IMR-90 (cell line): Measurements from ENCODE around the gene CDKN1C. TPM values are rescaled to one million over a fixed set of nuclear protein-coding genes. Genes with fewer than 3 reads are reported as not detected.

Source experiments
- ATAC-seq: fragments of 200-7000 bp; cut with Tn5 transposase; 2 replicates; pipeline ENCODE4 v1.9.1; 2020; ENCODE audit warnings: low read depth, mild to moderate bottlenecking, moderate library complexity
- BruUV-seq: library from RNA; stranded (reverse); fragments of 400-500 nt; replicated peaks from 2 replicates; lab custom pipeline; 2021; lab: Mats Ljungman, UMichigan
- CTCF ChIA-PET: fragments of 300-600 bp; formaldehyde crosslinking; extraction: SDS; loops from one replicate; lab custom pipeline; 2021; ENCODE audit warnings: antibody characterized with exemption; lab: Yijun Ruan, JAX
- POLR2A ChIA-PET: fragments of 300-600 bp; sonication (Branson Sonifier 250); formaldehyde crosslinking; loops from one replicate; lab custom pipeline; 2022; ENCODE audit warnings: antibody characterized with exemption; ENCODE audit not compliant: unreplicated experiment; lab: Charles Lee
- DNase-seq: peaks from one replicate; pipeline ENCODE4 v3.0.0; 2013
- H2AFZ ChIP-seq: replicated peaks from 2 replicates; pipeline ENCODE3; 2013; ENCODE audit warnings: low read length, mild to moderate bottlenecking; ENCODE audit not compliant: poor library complexity
- H2AK5ac ChIP-seq: 2 replicates; pipeline ENCODE4 v1.6.1; 2013; ENCODE audit warnings: low read depth, low read length, inconsistent platforms
- H2AK9ac ChIP-seq: replicated peaks from 2 replicates; pipeline ENCODE3; 2013; ENCODE audit warnings: mild to moderate bottlenecking, low read depth, low read length, moderate library complexity; ENCODE audit not compliant: poor library complexity
- H2BK120ac ChIP-seq: 2 replicates; pipeline ENCODE4 v1.6.1; 2013; ENCODE audit warnings: low read depth, low read length, inconsistent platforms
- H2BK15ac ChIP-seq: 3 replicates; pipeline ENCODE4 v1.6.1; 2013; ENCODE audit warnings: low read depth, low read length, inconsistent platforms
- H2BK20ac ChIP-seq: 2 replicates; pipeline ENCODE4 v1.6.1; 2013; ENCODE audit warnings: low read depth, mild to moderate bottlenecking, inconsistent platforms, low read length, moderate library complexity
- H2BK5ac ChIP-seq: 2 replicates; pipeline ENCODE4 v1.6.1; 2013; ENCODE audit warnings: mild to moderate bottlenecking, low read depth, low read length, inconsistent platforms; ENCODE audit not compliant: poor library complexity, severe bottlenecking
- H3K14ac ChIP-seq: replicated peaks from 2 replicates; pipeline ENCODE4 v1.6.1; 2013; ENCODE audit warnings: low read depth, low read length, inconsistent platforms
- H3K18ac ChIP-seq: 2 replicates; pipeline ENCODE4 v1.6.1; 2013; ENCODE audit warnings: low read depth, low read length, control low read depth
- H3K23ac ChIP-seq: 2 replicates; pipeline ENCODE4 v1.6.1; 2013; ENCODE audit warnings: low read depth, low read length, inconsistent platforms
- H3K27ac ChIP-seq: 2 replicates; pipeline ENCODE4 v1.5.1; 2013; ENCODE audit warnings: mild to moderate bottlenecking, control low read depth, low read length; ENCODE audit not compliant: insufficient read depth
- H3K27me3 ChIP-seq: 2 replicates; pipeline ENCODE4 v1.6.1; 2013; ENCODE audit warnings: low read length; ENCODE audit not compliant: control insufficient read depth, insufficient read depth
- H3K36me3 ChIP-seq: 2 replicates; pipeline ENCODE4 v1.6.1; 2013; ENCODE audit warnings: low read length, mixed read lengths; ENCODE audit not compliant: control insufficient read depth, insufficient read depth
- H3K4ac ChIP-seq: 2 replicates; pipeline ENCODE4 v1.6.1; 2013; ENCODE audit warnings: low read depth, low read length, inconsistent platforms
- H3K4me1 ChIP-seq: 2 replicates; pipeline ENCODE4 v1.6.1; 2013; ENCODE audit warnings: low read length, mixed read lengths; ENCODE audit not compliant: control insufficient read depth, insufficient read depth
- H3K4me2 ChIP-seq: 2 replicates; pipeline ENCODE4 v1.6.1; 2013; ENCODE audit warnings: low read depth, mild to moderate bottlenecking, control low read depth, low read length, moderate library complexity
- H3K4me3 ChIP-seq: 2 replicates; pipeline ENCODE4 v1.5.1; 2013; ENCODE audit warnings: low read depth, mild to moderate bottlenecking, control low read depth, low read length, moderate library complexity; ENCODE audit not compliant: insufficient read depth
- H3K56ac ChIP-seq: 2 replicates; pipeline ENCODE4 v1.6.1; 2013; ENCODE audit warnings: low read length, inconsistent platforms; ENCODE audit not compliant: insufficient read depth; ENCODE audit errors: extremely low read depth
- H3K79me1 ChIP-seq, 2 experiments: 2 replicates each; pipeline ENCODE4 v1.6.1; 2013; ENCODE audit warnings: low read length in 2 of 2, inconsistent platforms in 1 of 2, low read depth in 1 of 2
- H3K9ac ChIP-seq: 2 replicates; pipeline ENCODE4 v1.6.1; 2013; ENCODE audit warnings: low read depth, low read length, control low read depth
- H3K9me1 ChIP-seq: 2 replicates; pipeline ENCODE4 v1.6.1; 2013; ENCODE audit warnings: low read length, inconsistent platforms; ENCODE audit not compliant: insufficient read depth
- H3K9me3 ChIP-seq: 2 replicates; pipeline ENCODE4 v1.6.1; 2013; ENCODE audit warnings: low read length; ENCODE audit not compliant: control insufficient read depth, insufficient read depth
- H4K20me1 ChIP-seq: 2 replicates; pipeline ENCODE4 v1.6.1; 2013; ENCODE audit warnings: low read length, inconsistent platforms; ENCODE audit not compliant: insufficient read depth
- H4K5ac ChIP-seq: 2 replicates; pipeline ENCODE4 v1.6.1; 2013; ENCODE audit warnings: mild to moderate bottlenecking, low read depth, low read length, control low read depth
- H4K8ac ChIP-seq, 2 experiments: 2 replicates each; pipeline ENCODE4 v1.6.1; 2013; ENCODE audit warnings: low read depth in 2 of 2, low read length in 2 of 2, control low read depth in 1 of 2, inconsistent platforms in 1 of 2
- H4K91ac ChIP-seq: 2 replicates; pipeline ENCODE4 v1.6.1; 2013; ENCODE audit warnings: low read depth, low read length, inconsistent platforms; ENCODE audit not compliant: insufficient read depth
- CEBPB ChIP-seq: IDR thresholded peaks from 2 replicates; pipeline ENCODE4 v1.6.1; 2012; ENCODE audit warnings: low read depth, low read length, improper control_type of control experiment
- CHD1 ChIP-seq: IDR thresholded peaks from 2 replicates; pipeline ENCODE4 v1.6.1; 2012; ENCODE audit warnings: low read depth, low read length, improper control_type of control experiment
- CTCF ChIP-seq: conservative IDR thresholded peaks from 2 replicates; pipeline ENCODE4 v1.5.1; 2012; ENCODE audit warnings: mild to moderate bottlenecking, low read depth, low read length, improper control_type of control experiment
- MAFK ChIP-seq: IDR thresholded peaks from 2 replicates; pipeline ENCODE4 v1.6.1; 2012; ENCODE audit warnings: low read depth, low read length, improper control_type of control experiment
- RAD21 ChIP-seq: IDR thresholded peaks from 2 replicates; pipeline ENCODE4 v1.6.1; 2012; ENCODE audit warnings: low read length, improper control_type of control experiment
- USF2 ChIP-seq: fragments of 150-350 bp; IDR thresholded peaks from 2 replicates; pipeline ENCODE4 v1.6.1; 2017; ENCODE audit warnings: mild to moderate bottlenecking, antibody characterized with exemption, low read length, low read depth
- WGBS, 2 experiments: methylation state at CpG; one replicate each; pipeline versions ENCODE4 v1.1.5 to v1.1.7; 2013; ENCODE audit warnings: missing lambda C conversion rate in 2 of 2; ENCODE audit not compliant: insufficient read length in 1 of 2; ENCODE audit errors: extremely low coverage in 2 of 2; 5-methylcytosine and 5-hydroxymethylcytosine counted together
- dilution Hi-C: fragments of 300-500 bp; cut with HindIII; formaldehyde crosslinking; loops from one replicate; pipeline ENCODE4 v1.14.3; 2018; ENCODE audit warnings: low sequenced_read_pairs; ENCODE audit not compliant: unreplicated experiment
- in situ Hi-C: fragments of 300-500 bp; cut with MboI; formaldehyde crosslinking; loops from 3 replicates; pipeline ENCODE4 v1.14.3; 2019; ENCODE audit warnings: low sequenced_read_pairs, inconsistent platforms, mixed read lengths
- intact Hi-C: fragments of 100-400 bp; cut with micrococcal nuclease; formaldehyde crosslinking; loops from 2 replicates; pipeline ENCODE4 v1.10.0; 2022
- polyA plus RNA-seq, 3 experiments: library from polyadenylated mRNA; depleted of rRNA; stranded (reverse); fragments of >200 nt; gene quantifications; 2 replicates each; pipeline ENCODE4 v1.2.3, GENCODE V29; 2012; ENCODE audit warnings: low replicate concordance in 1 of 3
- total RNA-seq: library from RNA; depleted of rRNA; stranded (reverse); fragments of >200 nt; gene quantifications from 2 replicates; pipeline ENCODE4 v1.2.3, GENCODE V29; 2012

CDKN1C gene
- total and polyA plus RNA-seq, 2 of the 4 experiments (the other 2 are of a cell fraction) = 1.6 to 3.0 TPM

GRCh38 chr11:2891326-2892214 lies 6.0 kb upstream of the CDKN1C start:
- Histone ChIP-seq H3K27ac (peak overlapping the region; percentile 19), H3K4me2 (peak overlapping the region; percentile 50; the same call in 1 of the 2 replicates), H2BK120ac (peak overlapping the region; percentile 97), H2BK5ac (peak overlapping the region; percentile 79), H3K18ac (peak overlapping the region; percentile 50), H2BK15ac (peak overlapping the region; percentile 98; the same call in 2 of the 3 replicates), H3K56ac (peak overlapping the region; percentile 60; the same call in 1 of the 2 replicates), H4K20me1 (no peaks in the 10 kb centered on the region), H3K4ac (peak overlapping the region; percentile 98), H4K5ac (peak overlapping the region; percentile 73), H3K36me3 (no peaks in the 10 kb centered on the region), H2AK5ac (peak overlapping the region; percentile 96), H3K4me3 (no peak overlapping the region), H2AFZ (peak overlapping the region; percentile 100), H2AK9ac (peak overlapping the region; percentile 99), H2BK20ac (peak overlapping the region; percentile 47; the same call in 1 of the 2 replicates), H3K23ac (0 out of 2 replicates have a peak overlapping the region, but pooled peaks have one; percentile 48), H3K79me1 (no peaks in the 10 kb centered on the region; a peak in 1 of 4 replicates), H3K9me3 (no peaks in the 10 kb centered on the region), H4K8ac (peak overlapping the region; percentile 88 to 98; a peak in 3 of 4 replicates), H3K14ac (peak overlapping the region; percentile 55; the same call in 1 of the 2 replicates), H3K4me1 (peaks cover 26% of the 10 kb centered on the region), H3K9me1 (0 out of 2 replicates have a peak, but pooled peaks cover 3% of the 10 kb centered on the region), H4K91ac (peak overlapping the region; percentile 98), H3K9ac (peak overlapping the region; percentile 18; the same call in 1 of the 2 replicates), H3K27me3 (no peaks in the 10 kb centered on the region)
- ChIA-PET POLR2A (interaction anchor here (0.6 kb wide), 2 partner anchors 36 to 278 kb away, joined by 3 read pairs; no protein-coding TSS in a partner anchor), CTCF (interaction anchor here (0.8 to 11.0 kb wide), 3 partner anchors 38 to 464 kb away, joined by 3 to 116 read pairs (median 4); no protein-coding TSS in a partner anchor)
- in situ Hi-C loops (loop anchor here (10.0 to 25.0 kb wide), 2 partner anchors 467 to 704 kb away; no protein-coding TSS in a partner anchor), dilution Hi-C loops (no loop called here), intact Hi-C loops (loop anchor here (1.0 to 10.0 kb wide), 3 partner anchors 101 to 697 kb away; partner anchors contain the start of gene NAP1L4)
- WGBS, 2 experiments = 29% methylated on average over 7 of the region's 17 CpGs; no CpG with 5 or more reads in 1 of the 2 experiments
- ATAC-seq (no peak; the same call in 1 of the 2 replicates), DNase-seq (peak; percentile 30)
- BruUV-seq = no TSS peak
- no peak for TF ChIP-seq RAD21
- no peak for TF ChIP-seq CEBPB
- TF ChIP-seq USF2 = no peak
- TF ChIP-seq CTCF = peak; percentile 19; the same call in 1 of the 2 replicates
- no peak for TF ChIP-seq CHD1
- TF ChIP-seq MAFK = no peak
